GM21367 (cell line): ENCODE results near the gene TRIM2.
"Not testable (repeated sequence)": the region's sequence is repeated elsewhere in the genome, so short reads cannot be mapped to it uniquely, and the experiment has no call there.

Experiments
- ATAC-seq: cut with Tn5 transposase; IDR thresholded peaks from one replicate; pipeline ENCODE4 v1.9.1; 2021; ENCODE audit not compliant: unreplicated experiment

TRIM2 gene

GRCh38 chr4:153204247-153204671 is at the start of gene TRIM2:
TSS of gene TRIM2 (plus strand) at chr4:153204443. CDS start at chr4:153204531, 88 bp downstream.
- no peak for ATAC-seq

GRCh38 chr4:153155686-153156085 is 48.6 kb upstream of the TRIM2 start:
- ATAC-seq: no peak

GRCh38 chr4:153156263-153156662 is 48.0 kb upstream of the TRIM2 start:
- ATAC-seq: no peak

GRCh38 chr4:153156721-153157120 is 47.5 kb upstream of the TRIM2 start:
- ATAC-seq: no peak

- ATAC-seq: no peak
These were observed 45.2 kb upstream of the TRIM2 start for GRCh38 chr4:153159016-153159415.

- no peak for ATAC-seq
These were observed 44.5 kb upstream of the TRIM2 start for GRCh38 chr4:153159728-153160221.

GRCh38 chr4:153160821-153161220 is 43.4 kb upstream of the TRIM2 start:
- ATAC-seq: no peak

GRCh38 chr4:153161226-153161963 is 42.8 kb upstream of the TRIM2 start:
- no peak for ATAC-seq

GRCh38 chr4:153165236-153165635 is 39.0 kb upstream of the TRIM2 start:
- ATAC-seq: not testable (repeated sequence)

GRCh38 chr4:153166716-153167501 is 37.3 kb upstream of the TRIM2 start:
- ATAC-seq: no peak

GRCh38 chr4:153169776-153170175 is 34.5 kb upstream of the TRIM2 start:
- ATAC-seq: no peak

GRCh38 chr4:153170407-153170806 is 33.8 kb upstream of the TRIM2 start:
- ATAC-seq: no peak

- ATAC-seq: no peak
These were observed 29.2 kb upstream of the TRIM2 start for GRCh38 chr4:153174821-153175567.

GRCh38 chr4:153176938-153177337 is 27.3 kb upstream of the TRIM2 start:
- ATAC-seq: no peak

GRCh38 chr4:153177841-153178240 is 26.4 kb upstream of the TRIM2 start:
- no peak for ATAC-seq

GRCh38 chr4:153179100-153179499 is 25.1 kb upstream of the TRIM2 start:
- ATAC-seq: no peak

- no peak for ATAC-seq
These were observed 22.9 kb upstream of the TRIM2 start for GRCh38 chr4:153181293-153181692.

- ATAC-seq: no peak
These were observed 22.5 kb upstream of the TRIM2 start for GRCh38 chr4:153181700-153182099.

GRCh38 chr4:153183146-153183545 is 21.1 kb upstream of the TRIM2 start:
- no peak for ATAC-seq

- ATAC-seq: no peak
These were observed 18.9 kb upstream of the TRIM2 start for GRCh38 chr4:153185331-153185852.
